ENCODE results near the gene N4BP3. TPM values are rescaled to one million over a fixed set of nuclear protein-coding genes. Genes with fewer than 3 reads are reported as not detected.
"Not testable (repeated sequence)": the region's sequence is repeated elsewhere in the genome, so short reads cannot be mapped to it uniquely, and the experiment has no call there.

The N4BP3 gene
- total RNA-seq, 2 donors from 2014 or later, result 0.52 to 2.6 TPM

DNA sequence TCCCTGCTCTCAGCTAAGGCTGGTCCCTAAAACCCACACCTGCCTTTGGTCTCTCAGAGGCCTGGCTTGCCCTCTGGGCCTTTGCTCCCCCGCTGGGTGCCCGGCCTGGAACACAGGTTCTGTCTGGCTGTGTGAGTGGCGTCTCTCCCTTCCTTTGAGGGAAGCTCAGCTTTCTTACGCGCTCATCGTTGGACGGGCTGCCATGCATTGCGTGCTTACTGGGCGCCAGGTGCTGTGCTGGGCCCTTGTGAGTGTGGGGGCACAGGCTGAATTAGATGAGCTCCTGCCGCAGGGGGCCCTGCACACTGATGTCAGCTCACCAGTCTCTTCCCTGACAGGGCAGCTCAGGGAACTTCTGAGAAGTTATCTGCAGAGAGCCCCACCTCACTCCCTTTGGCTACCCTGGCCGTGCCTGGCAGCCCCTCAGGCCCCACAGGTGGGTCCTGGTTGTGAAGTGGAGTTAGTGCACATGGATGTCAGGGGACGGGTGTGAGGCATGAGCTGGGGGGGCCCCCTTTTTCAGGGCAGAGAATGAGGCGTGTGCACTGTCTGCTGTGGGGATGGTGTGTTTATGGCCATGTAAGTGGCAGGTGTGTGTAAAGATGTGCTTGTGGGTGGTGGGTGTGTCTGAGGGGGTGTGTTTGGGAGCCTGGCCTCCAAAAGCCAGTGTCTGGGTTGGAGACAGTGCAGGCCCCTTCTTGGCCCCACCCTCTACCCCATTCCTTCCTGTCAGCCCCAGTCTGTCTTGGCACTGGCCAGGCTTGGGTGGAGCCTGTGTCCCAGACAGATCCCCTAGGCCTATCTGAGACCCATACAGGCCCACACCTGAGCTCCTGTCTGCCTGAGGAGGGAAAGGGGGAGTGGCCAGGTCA is 10.0 kb downstream of the N4BP3 start:
- Histone ChIP-seq H3K27ac (no peak overlapping the region), H3K9me3 (no peaks in the 10 kb centered on the region), H3K27me3 (no peaks in the 10 kb centered on the region), H3K36me3 (replicated peaks in 1 of 2; ENCODE audit: insufficient read depth in 1 of 2, low read depth in 2 of 2) (no peaks in the 10 kb centered on the region), H3K4me3 (no peak overlapping the region), H3K4me1 (peaks cover 13% of the 10 kb centered on the region)
- TF ChIP-seq POLR2A (IDR thresholded peaks at IDR 0.05), result no peak
- TF ChIP-seq, protein P1, sequence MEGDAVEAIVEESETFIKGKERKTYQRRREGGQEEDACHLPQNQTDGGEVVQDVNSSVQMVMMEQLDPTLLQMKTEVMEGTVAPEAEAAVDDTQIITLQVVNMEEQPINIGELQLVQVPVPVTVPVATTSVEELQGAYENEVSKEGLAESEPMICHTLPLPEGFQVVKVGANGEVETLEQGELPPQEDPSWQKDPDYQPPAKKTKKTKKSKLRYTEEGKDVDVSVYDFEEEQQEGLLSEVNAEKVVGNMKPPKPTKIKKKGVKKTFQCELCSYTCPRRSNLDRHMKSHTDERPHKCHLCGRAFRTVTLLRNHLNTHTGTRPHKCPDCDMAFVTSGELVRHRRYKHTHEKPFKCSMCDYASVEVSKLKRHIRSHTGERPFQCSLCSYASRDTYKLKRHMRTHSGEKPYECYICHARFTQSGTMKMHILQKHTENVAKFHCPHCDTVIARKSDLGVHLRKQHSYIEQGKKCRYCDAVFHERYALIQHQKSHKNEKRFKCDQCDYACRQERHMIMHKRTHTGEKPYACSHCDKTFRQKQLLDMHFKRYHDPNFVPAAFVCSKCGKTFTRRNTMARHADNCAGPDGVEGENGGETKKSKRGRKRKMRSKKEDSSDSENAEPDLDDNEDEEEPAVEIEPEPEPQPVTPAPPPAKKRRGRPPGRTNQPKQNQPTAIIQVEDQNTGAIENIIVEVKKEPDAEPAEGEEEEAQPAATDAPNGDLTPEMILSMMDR (IDR thresholded peaks at IDR 0.05), result no peak
- intact Hi-C loops (cut with DNase I), result loop anchor here (10.0 kb wide), 1 partner anchor 81 kb away; the partner anchor contains the start of gene HNRNPAB
- ATAC-seq, result no peak
- WGBS, 2 donors, result 87 to 94% methylated on average over 4 to 13 of the region's 13 CpGs
- no peak for DNase-seq

DNA sequence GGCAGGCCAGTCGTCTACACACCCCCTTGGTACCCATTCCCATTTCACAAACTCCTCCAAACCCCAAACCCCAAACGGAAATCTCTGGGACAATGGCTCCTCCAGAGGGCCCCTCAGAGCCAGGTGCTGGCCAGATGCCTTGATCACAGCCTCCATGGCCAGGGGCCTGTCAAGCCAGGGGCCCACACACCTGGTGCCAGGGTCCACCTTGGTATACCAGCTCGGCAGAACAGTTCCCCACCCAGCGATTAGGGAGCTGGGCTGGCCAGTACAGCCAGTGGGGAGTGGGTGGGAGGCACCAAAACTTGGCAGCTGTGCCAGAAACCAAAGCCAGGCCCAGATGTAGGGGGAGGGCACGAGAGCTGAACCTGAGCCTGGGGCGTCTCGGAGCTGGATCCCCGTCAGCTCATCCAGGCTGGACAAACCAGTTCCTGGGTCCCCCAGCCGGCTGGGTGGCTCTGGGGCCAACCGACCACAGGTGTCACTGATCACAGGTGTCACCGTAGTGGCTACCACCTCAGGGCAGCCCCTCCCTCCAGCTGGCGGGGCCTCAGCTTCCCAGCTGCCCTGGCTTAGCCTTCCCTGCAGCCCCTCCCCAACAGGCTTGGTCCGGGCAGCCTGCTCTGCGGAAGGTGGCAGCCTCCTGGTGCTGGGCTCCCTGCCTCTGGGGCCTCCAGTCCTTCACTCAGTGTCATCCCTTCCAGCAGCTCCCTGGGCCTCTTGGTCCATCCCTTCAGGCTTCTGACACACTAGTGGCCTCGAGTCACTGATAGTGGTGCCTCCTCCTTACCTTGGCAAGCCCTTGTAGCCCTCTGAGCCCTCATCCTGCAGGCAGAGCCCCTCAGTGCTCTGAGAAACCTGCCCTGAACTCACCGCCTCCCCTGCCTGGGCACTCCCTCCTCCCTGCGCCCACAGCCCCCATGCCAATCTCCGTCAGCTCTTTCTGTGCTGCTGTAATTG is 10.9 kb downstream of the N4BP3 start:
- no peak for ATAC-seq
- Histone ChIP-seq H3K4me3 (no peak overlapping the region), H3K4me1 (peaks cover 13% of the 10 kb centered on the region), H3K36me3 (replicated peaks in 1 of 2; ENCODE audit: insufficient read depth in 1 of 2, low read depth in 2 of 2) (no peaks in the 10 kb centered on the region), H3K27me3 (no peaks in the 10 kb centered on the region), H3K27ac (no peak overlapping the region), H3K9me3 (no peaks in the 10 kb centered on the region)
- WGBS, 2 donors, result 58 to 79% methylated on average over 8 to 16 of the region's 18 CpGs
- peak in 2 of 4 donors; percentile 37 to 39 for DNase-seq
- intact Hi-C loops (cut with DNase I), result loop anchor here (10.0 kb wide), 1 partner anchor 81 kb away; the partner anchor contains the start of gene HNRNPAB
- no peak for TF ChIP-seq POLR2A (IDR thresholded peaks at IDR 0.05)

DNA sequence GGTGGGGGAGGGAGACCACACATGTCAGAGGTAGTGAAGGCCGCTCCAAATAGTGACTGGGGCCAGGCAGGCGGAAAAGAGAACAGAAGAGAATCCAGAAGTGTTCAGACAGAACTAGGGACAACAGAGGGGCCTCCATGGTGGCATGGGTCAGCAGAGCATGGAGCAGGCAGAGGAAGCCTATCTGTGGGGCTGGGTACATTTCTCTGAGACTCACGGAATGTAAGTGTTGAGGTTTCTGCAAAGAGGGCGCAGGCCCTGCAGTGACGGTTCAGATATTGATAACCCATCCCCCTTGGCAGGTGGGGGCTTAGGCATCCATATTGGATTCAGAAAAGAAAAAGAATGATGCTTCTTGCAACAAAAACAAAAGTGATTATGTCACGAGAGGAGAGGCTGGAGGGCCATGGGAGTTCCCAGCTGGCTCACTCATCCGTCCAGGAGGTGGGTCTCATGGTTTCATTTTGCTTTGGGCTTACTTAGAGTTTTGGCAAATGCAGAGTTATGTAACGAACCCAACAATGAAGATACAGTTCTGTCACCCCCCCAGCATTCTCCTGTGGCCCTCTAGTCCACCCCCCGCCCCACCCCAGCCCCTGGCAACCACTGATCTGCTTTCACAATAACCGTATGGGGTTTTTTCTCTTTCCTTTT is 12.0 kb downstream of the N4BP3 start:
- Histone ChIP-seq H3K27me3 (no peaks in the 10 kb centered on the region), H3K9me3 (no peaks in the 10 kb centered on the region), H3K27ac (no peak overlapping the region), H3K4me3 (no peak overlapping the region), H3K4me1 (peaks cover 19% of the 10 kb centered on the region), H3K36me3 (replicated peaks in 1 of 2; ENCODE audit: insufficient read depth in 1 of 2, low read depth in 2 of 2) (no peaks in the 10 kb centered on the region)
- TF ChIP-seq, protein P1 (IDR thresholded peaks at IDR 0.05), result no peak
- TF ChIP-seq POLR2A (IDR thresholded peaks at IDR 0.05), result no peak
- intact Hi-C loops (cut with DNase I), result loop anchor here (10.0 kb wide), 1 partner anchor 79 kb away; the partner anchor contains the start of gene HNRNPAB
- ATAC-seq (no peak), DNase-seq (no peak)
- 74 to 82% methylated on average over 9 to 10 of the region's 10 CpGs for WGBS, 2 donors

DNA sequence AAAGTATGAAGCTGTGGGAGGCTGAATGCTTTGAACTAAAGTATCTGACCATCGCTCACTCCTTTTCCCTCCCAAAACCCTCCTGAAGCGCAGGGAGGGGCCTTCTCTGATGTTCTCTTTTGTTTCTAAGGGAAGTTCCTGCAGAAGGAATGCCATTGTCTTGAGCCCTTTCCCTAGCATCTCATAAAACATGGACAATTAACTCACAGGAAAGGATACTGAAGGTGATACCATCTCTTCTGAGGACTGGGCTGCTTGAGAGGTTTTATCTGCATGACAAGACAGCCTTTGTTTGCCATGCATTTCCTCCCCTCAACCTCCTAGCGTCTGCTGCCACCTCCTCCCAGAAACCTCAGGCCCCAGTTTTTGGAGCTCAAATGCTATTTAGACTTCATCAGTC is 13.2 kb downstream of the N4BP3 start:
- H3K27ac ChIP-seq, result no peak overlapping the region
- H3K36me3 ChIP-seq (replicated peaks in 1 of 2; ENCODE audit: insufficient read depth in 1 of 2, low read depth in 2 of 2), result no peaks in the 10 kb centered on the region
- DNase-seq (no peak), ATAC-seq (no peak)
- no peak for TF ChIP-seq POLR2A (IDR thresholded peaks at IDR 0.05)
- TF ChIP-seq, protein P1 (IDR thresholded peaks at IDR 0.05), result no peak
- 78 to 83% methylated on average over 3 of the region's 3 CpGs for WGBS, 2 donors
- intact Hi-C loops (cut with DNase I), result loop anchor here (10.0 kb wide), 1 partner anchor 78 kb away; the partner anchor contains the start of gene HNRNPAB
- no peaks in the 10 kb centered on the region for H3K27me3 ChIP-seq
- no peak overlapping the region for H3K4me3 ChIP-seq
- H3K9me3 ChIP-seq, result no peaks in the 10 kb centered on the region
- H3K4me1 ChIP-seq, result peaks cover 13% of the 10 kb centered on the region

DNA sequence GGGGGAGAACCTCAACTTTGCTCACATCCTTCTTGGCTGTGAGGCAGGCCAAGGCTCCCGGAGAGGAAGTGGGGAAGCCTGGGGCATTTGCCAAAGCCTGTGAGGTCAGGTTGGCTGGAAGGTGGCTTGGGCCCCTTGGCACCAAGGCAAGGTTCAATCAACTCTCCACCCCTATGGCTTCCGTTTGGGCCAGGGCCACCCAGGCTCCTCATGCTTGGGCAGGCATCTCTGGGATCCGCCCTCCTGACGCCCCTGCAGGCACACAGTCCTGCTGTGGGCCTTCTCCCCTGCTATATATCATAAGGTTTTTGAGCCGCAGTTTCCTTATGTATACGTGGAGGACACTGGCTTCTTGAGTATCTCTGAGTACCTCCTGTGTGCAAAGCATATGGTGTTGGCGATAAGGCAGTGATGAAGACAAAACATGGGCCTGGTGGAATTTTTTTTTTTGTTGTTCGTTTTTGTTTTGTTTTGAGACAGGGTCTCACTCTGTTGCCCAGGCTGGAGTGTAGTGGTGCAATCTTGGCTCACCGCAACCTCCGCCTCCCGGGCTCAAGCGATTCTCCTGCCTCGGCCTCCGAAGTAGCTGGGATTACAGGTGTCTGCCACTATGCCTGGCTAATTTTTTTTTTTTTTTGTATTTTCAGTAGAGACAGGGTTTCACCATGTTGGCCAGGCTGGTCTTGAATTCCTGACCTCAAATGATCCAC is 14.1 kb downstream of the N4BP3 start:
- WGBS, 2 donors, result 77 to 86% methylated on average over 13 to 14 of the region's 14 CpGs
- intact Hi-C loops (cut with DNase I), result loop anchor here (10.0 kb wide), 1 partner anchor 77 kb away; the partner anchor contains the start of gene HNRNPAB
- DNase-seq; H3K9me3 ChIP-seq; H3K4me3 ChIP-seq; H3K36me3 ChIP-seq (replicated peaks in 1 of 2; ENCODE audit: insufficient read depth in 1 of 2, low read depth in 2 of 2); H3K27me3 ChIP-seq; H3K27ac ChIP-seq; ATAC-seq: not testable (repeated sequence)
- peaks cover 16% of the 10 kb centered on the region for H3K4me1 ChIP-seq
